Measurements from ENCODE around the gene PIAS3.
"Not testable (repeated sequence)": the region's sequence is repeated elsewhere in the genome, so short reads cannot be mapped to it uniquely, and the experiment has no call there.

PIAS3 gene

DNA sequence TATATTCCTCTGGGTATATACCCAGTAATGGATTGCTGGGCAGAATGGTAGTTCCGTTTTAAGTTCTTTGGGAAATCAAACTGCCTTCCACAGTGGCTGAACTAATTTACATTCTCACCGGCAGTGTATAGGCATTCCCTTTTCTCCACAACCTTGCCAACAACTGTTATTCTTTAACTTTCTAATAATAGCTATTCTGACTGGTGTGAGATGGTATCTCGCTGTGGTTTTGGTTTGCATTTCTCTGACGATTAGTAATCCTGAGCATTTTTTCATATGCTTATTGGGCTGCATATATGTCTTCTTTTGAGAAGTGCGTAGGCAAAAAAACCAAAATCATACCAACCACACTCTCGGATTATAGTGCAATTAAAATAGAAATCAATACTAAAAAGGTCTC is 40.8 kb downstream of the PIAS3 start:
- H3K9ac ChIP-seq (ENCODE audit: low read length); H3K36me3 ChIP-seq (ENCODE audit: control insufficient read depth, low read depth, low read length); H3K4me1 ChIP-seq (ENCODE audit: control insufficient read depth, low read depth, low read length); H3K9me3 ChIP-seq (ENCODE audit: control insufficient read depth, low read depth, low read length); H3K4me3 ChIP-seq (ENCODE audit: low read length); H3K27me3 ChIP-seq (ENCODE audit: control insufficient read depth, insufficient read depth, low read length); H3K27ac ChIP-seq (ENCODE audit: low read length): not testable (repeated sequence)

DNA sequence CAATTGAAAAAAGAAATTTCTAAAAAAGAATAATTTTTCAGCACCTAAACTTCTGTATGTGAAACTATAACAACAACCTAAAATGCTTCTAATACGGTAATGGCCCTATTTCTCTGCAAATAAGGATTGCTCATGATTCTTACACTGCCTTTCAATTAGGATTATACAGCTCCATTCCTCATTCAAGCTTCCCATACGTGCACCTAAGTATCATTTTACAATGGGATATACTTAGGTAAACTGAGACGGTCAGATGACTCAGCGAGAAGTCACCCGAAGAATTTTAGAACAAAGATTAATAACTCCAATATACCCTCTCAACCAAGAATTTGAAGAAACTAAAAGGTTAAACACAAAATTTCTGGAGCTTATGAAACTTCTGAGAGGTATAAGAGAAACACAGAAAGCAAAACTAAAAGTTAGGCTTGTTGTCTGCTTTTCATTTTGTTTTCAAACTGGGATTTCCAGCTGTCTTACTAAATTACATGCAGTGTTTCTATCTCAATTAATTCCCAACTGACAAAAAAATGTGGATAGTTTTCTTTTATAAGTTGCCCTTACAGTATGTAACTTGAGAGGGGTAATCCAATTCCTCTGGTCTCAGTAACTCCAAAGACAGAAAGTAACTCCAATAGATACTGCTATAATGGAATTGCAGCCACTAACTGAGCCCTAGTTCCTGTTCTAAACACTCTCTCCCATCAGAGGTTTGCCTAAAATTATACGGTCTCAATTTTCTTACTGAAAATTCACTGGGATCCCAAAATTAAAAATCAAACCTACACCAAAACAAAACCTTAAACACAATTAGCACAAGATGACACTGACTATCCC is 45.7 kb downstream of the PIAS3 start:
- not testable (repeated sequence) for H3K9me3 ChIP-seq (ENCODE audit: control insufficient read depth, low read depth, low read length); H3K4me1 ChIP-seq (ENCODE audit: control insufficient read depth, low read depth, low read length); H3K36me3 ChIP-seq (ENCODE audit: control insufficient read depth, low read depth, low read length); H3K4me3 ChIP-seq (ENCODE audit: low read length); H3K27ac ChIP-seq (ENCODE audit: low read length); H3K27me3 ChIP-seq (ENCODE audit: control insufficient read depth, insufficient read depth, low read length); H3K9ac ChIP-seq (ENCODE audit: low read length)

DNA sequence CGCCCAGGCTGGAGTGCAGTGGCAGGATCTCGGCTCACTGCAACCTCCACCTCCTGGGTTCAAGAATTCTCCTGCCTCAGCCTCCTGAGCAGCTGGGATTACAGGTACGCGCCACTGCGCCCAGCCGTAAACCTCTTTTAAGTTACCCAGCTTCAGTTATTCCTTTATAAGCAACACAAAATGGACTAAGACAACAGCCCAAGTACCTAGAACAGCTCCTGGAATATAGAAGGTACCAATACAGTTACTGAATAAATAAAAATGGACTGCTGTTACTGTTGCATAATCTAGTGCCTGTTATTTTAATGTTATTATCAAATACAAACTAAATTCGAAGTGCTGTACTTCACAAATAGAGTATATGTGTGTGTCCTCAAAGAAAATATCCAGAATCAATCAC is 52.0 kb downstream of the PIAS3 start:
- Histone ChIP-seq H3K27me3 (ENCODE audit: control insufficient read depth, insufficient read depth, low read length) (no peaks in the 10 kb centered on the region), H3K27ac (ENCODE audit: low read length) (no peak overlapping the region), H3K9ac (ENCODE audit: low read length) (no peak overlapping the region), H3K36me3 (ENCODE audit: control insufficient read depth, low read depth, low read length) (no peaks in the 10 kb centered on the region), H3K4me3 (ENCODE audit: low read length) (no peak overlapping the region), H3K9me3 (ENCODE audit: control insufficient read depth, low read depth, low read length) (no peaks in the 10 kb centered on the region), H3K4me1 (ENCODE audit: control insufficient read depth, low read depth, low read length) (peaks cover 6% of the 10 kb centered on the region)

DNA sequence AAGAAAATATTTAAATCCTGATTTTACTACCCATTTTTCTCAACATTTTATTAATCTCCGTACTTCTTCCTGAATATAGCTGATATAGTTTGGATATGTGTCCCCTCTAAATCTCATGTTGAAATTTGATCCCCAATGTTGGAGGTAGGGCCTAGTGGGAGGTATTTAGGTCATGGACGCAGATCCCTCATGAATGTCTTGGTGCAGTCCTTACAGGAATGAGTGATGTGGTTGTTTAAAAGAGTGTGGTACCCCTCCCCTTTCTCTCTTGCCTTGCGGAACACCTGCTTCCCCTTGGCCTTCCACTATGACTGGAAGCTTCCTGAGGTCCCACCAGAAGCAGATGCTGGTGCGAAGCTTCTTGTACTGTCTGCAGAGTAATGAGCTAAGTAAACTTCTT is 52.5 kb downstream of the PIAS3 start:
- no peak overlapping the region for H3K27ac ChIP-seq (ENCODE audit: low read length)
- H3K36me3 ChIP-seq (ENCODE audit: control insufficient read depth, low read depth, low read length): no peaks in the 10 kb centered on the region
- no peak overlapping the region for H3K9ac ChIP-seq (ENCODE audit: low read length)
- no peaks in the 10 kb centered on the region for H3K27me3 ChIP-seq (ENCODE audit: control insufficient read depth, insufficient read depth, low read length)
- no peaks in the 10 kb centered on the region for H3K9me3 ChIP-seq (ENCODE audit: control insufficient read depth, low read depth, low read length)
- H3K4me3 ChIP-seq (ENCODE audit: low read length): no peak overlapping the region
- peaks cover 6% of the 10 kb centered on the region for H3K4me1 ChIP-seq (ENCODE audit: control insufficient read depth, low read depth, low read length)

GRCh38 chr1:145805057-145805456 is 53.8 kb downstream of the PIAS3 start:
- H3K4me3 ChIP-seq (ENCODE audit: low read length): no peak overlapping the region
- no peaks in the 10 kb centered on the region for H3K36me3 ChIP-seq (ENCODE audit: control insufficient read depth, low read depth, low read length)
- no peaks in the 10 kb centered on the region for H3K27me3 ChIP-seq (ENCODE audit: control insufficient read depth, insufficient read depth, low read length)
- H3K27ac ChIP-seq (ENCODE audit: low read length): no peak overlapping the region
- peaks cover 6% of the 10 kb centered on the region for H3K4me1 ChIP-seq (ENCODE audit: control insufficient read depth, low read depth, low read length)
- H3K9me3 ChIP-seq (ENCODE audit: control insufficient read depth, low read depth, low read length): no peaks in the 10 kb centered on the region
- H3K9ac ChIP-seq (ENCODE audit: low read length): no peak overlapping the region

DNA sequence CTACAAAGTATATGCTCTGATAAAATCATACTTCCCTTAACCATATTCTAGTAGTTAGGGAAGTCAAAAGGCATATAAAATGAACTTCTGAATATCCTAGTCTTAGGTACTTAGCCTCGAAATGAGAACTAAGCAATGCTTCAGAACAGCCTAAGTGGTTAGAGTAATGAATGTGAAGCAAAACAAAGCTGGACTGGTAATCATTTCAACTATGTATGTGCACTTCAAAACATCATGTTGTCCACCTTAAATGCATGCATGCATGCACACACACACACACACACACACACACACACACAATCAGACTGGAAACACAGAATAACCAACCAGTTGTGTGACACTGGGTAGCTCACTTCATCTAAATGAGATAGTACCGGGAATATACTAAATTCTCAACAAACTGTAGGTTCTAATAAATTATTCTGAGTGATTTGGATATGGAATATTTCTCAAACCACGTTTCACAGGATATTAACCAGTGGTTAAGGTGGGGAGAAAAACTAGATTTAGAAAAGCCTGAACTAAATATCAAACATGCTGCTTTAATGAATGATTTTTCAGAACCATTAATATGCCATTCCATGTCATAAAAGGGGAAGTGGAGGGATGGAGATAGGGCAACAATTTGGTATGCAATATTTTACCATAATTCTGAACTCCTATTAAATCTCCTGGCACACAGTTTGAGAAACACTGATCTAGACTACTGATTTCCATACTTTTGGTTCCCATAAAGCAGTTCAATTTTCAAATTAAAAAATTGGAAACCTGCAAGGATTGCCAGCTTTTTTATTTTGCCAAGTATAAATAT is 54.4 kb downstream of the PIAS3 start:
- Histone ChIP-seq H3K27me3 (ENCODE audit: control insufficient read depth, insufficient read depth, low read length) (no peaks in the 10 kb centered on the region), H3K9me3 (ENCODE audit: control insufficient read depth, low read depth, low read length) (no peaks in the 10 kb centered on the region), H3K9ac (ENCODE audit: low read length) (no peak overlapping the region), H3K4me1 (ENCODE audit: control insufficient read depth, low read depth, low read length) (peaks cover 6% of the 10 kb centered on the region), H3K4me3 (ENCODE audit: low read length) (no peak overlapping the region), H3K27ac (ENCODE audit: low read length) (no peak overlapping the region), H3K36me3 (ENCODE audit: control insufficient read depth, low read depth, low read length) (no peaks in the 10 kb centered on the region)

- Histone ChIP-seq H3K36me3 (ENCODE audit: control insufficient read depth, low read depth, low read length) (no peaks in the 10 kb centered on the region), H3K9ac (ENCODE audit: low read length) (no peak overlapping the region), H3K27ac (ENCODE audit: low read length) (no peak overlapping the region)
These were observed 59.1 kb downstream of the PIAS3 start for GRCh38 chr1:145799806-145800205.

More at GRCh38 chr1:145799806-145800205, 59.1 kb downstream of the PIAS3 start:
- Histone ChIP-seq H3K9me3 (ENCODE audit: control insufficient read depth, low read depth, low read length) (peaks cover 5% of the 10 kb centered on the region), H3K4me3 (ENCODE audit: low read length) (no peak overlapping the region), H3K4me1 (ENCODE audit: control insufficient read depth, low read depth, low read length) (no peaks in the 10 kb centered on the region), H3K27me3 (ENCODE audit: control insufficient read depth, insufficient read depth, low read length) (no peaks in the 10 kb centered on the region)
